Measurements from ENCODE around the gene PRR5L. TPM values are rescaled to one million over a fixed set of nuclear protein-coding genes. Genes with fewer than 3 reads are reported as not detected.

Gene PRR5L
- polyA plus RNA-seq, 4 donors, result 5.6 to 62.2 (median 10.4) TPM

DNA sequence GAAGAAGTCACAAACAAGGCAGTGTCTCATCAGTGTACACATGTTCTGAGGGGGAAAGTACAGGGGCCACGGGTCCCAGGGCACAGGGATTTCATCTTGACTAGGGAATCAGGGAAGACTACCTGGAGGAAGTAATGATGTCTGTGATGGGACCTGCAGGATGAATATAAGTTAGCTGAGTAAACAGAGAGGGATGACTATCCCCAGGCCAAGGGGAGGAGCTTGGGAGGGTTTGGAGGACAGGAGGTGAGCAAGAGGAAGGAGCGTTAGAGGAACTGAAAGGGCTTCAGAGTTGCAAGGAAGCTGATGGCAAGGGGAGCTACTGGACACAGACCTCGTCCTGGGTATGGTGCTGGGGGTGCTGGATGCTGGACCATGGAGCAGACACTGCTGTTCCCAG lies 157.6 kb downstream of the PRR5L start:
- Histone ChIP-seq H3K4me1 (ENCODE audit: control insufficient read depth in 3 of 3, insufficient read depth in 2 of 3, low read depth in 1 of 3, low read length in 2 of 3) (peaks cover 1 to 42% (median 4%) of the 10 kb centered on the region in 3 donors), H3K27me3 (ENCODE audit: control insufficient read depth in 3 of 3, insufficient read depth in 3 of 3, low read length in 3 of 3) (no peaks in the 10 kb centered on the region), H3K4me3 (ENCODE audit: low read depth in 1 of 3, low read length in 3 of 3) (no peak overlapping the region), H3K36me3 (ENCODE audit: control insufficient read depth in 3 of 3, insufficient read depth in 2 of 3, low read depth in 1 of 3, low read length in 3 of 3) (peaks cover 0 to 83% (median 0%) of the 10 kb centered on the region in 3 donors), H3K9me3 (ENCODE audit: control insufficient read depth in 2 of 2, insufficient read depth in 1 of 2, low read depth in 1 of 2, low read length in 1 of 2) (no peaks in the 10 kb centered on the region), H3K27ac (ENCODE audit: low read depth in 1 of 3, low read length in 2 of 3) (peak overlapping the region in 1 of 3 donors; percentile 17)
- WGBS, 3 donors, result 67 to 74% (median 69%) methylated on average over 3 of the region's 3 CpGs
- FAIRE-seq (no peak), DNase-seq (peak in 1 of 2 donors; percentile 36)

DNA sequence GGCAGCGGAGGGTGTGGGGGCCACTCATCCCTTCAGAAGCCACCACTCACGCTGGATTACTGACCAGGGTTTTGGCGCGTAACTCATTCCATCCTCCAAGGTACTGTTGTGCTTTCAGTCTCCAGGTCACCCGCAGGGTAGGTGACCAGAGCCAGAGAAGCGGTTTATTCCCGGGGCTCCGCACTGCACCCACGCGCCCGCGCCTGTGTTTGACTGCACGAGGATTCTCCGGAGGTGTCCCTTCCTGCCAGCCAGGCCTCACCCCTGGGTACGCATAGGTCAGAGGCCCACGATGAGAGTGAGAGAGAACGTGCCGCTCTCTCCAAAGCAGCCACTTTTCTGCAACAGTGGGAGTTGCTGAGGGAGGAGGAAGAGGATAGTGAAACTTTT lies 158.5 kb downstream of the PRR5L start:
- WGBS, 3 donors, result 85 to 87% (median 86%) methylated on average over 18 of the region's 18 CpGs
- H3K4me1 ChIP-seq (ENCODE audit: control insufficient read depth in 3 of 3, insufficient read depth in 2 of 3, low read depth in 1 of 3, low read length in 2 of 3), result peaks cover 1 to 42% (median 4%) of the 10 kb centered on the region in 3 donors
- no peak overlapping the region for H3K4me3 ChIP-seq (ENCODE audit: low read depth in 1 of 3, low read length in 3 of 3)
- H3K9me3 ChIP-seq (ENCODE audit: control insufficient read depth in 2 of 2, insufficient read depth in 1 of 2, low read depth in 1 of 2, low read length in 1 of 2), result no peaks in the 10 kb centered on the region
- FAIRE-seq, result no peak
- peak overlapping the region in 1 of 3 donors; percentile 80 for H3K27ac ChIP-seq (ENCODE audit: low read depth in 1 of 3, low read length in 2 of 3)
- no peak for DNase-seq
- no peaks in the 10 kb centered on the region for H3K27me3 ChIP-seq (ENCODE audit: control insufficient read depth in 3 of 3, insufficient read depth in 3 of 3, low read length in 3 of 3)
- peaks cover 0 to 82% (median 0%) of the 10 kb centered on the region in 3 donors for H3K36me3 ChIP-seq (ENCODE audit: control insufficient read depth in 3 of 3, insufficient read depth in 2 of 3, low read depth in 1 of 3, low read length in 3 of 3)

DNA sequence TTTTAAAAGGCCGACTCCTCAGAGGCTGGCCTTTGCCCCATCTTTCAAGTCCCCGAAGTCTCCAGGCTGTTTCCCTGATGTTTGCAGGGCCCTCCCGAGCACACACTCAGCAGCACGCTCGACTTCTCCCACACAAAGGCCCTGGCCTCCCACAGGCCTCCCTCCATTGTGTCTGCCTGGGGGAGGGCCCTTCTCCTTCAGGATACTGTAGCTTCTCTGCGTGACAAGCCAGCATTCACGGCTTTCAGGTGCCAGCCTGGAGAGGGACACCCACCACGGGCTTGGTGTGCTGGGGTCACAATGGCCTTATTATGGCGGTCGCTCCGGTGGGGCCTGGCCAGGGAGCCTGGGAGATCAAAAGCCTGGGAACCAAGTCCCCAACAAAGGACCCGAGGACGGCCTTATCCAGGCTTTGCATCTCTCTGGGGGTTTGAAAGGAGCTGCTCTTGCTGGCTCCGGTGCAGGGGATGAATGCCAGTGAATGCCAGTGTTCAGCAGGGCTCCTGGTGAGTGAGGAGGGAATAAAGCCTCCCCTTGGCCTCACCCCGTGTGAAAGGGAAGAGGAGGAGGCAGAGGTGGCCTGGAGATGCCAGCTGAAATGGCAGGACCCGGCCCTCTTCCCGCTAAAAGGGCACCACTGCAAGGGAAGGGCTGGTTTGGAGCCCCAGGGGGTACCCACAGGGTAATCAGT lies 159.0 kb downstream of the PRR5L start:
- Histone ChIP-seq H3K9me3 (ENCODE audit: control insufficient read depth in 2 of 2, insufficient read depth in 1 of 2, low read depth in 1 of 2, low read length in 1 of 2) (no peaks in the 10 kb centered on the region), H3K27ac (ENCODE audit: low read depth in 1 of 3, low read length in 2 of 3) (peak overlapping the region in 1 of 3 donors; percentile 80), H3K4me3 (ENCODE audit: low read depth in 1 of 3, low read length in 3 of 3) (no peak overlapping the region), H3K4me1 (ENCODE audit: control insufficient read depth in 3 of 3, insufficient read depth in 2 of 3, low read depth in 1 of 3, low read length in 2 of 3) (peaks cover 0 to 38% (median 1%) of the 10 kb centered on the region in 3 donors), H3K27me3 (ENCODE audit: control insufficient read depth in 3 of 3, insufficient read depth in 3 of 3, low read length in 3 of 3) (no peaks in the 10 kb centered on the region), H3K36me3 (ENCODE audit: control insufficient read depth in 3 of 3, insufficient read depth in 2 of 3, low read depth in 1 of 3, low read length in 3 of 3) (peaks cover 0 to 77% (median 0%) of the 10 kb centered on the region in 3 donors)
- DNase-seq, result peak in 1 of 2 donors; percentile 43
- no peak for FAIRE-seq
- 67 to 75% (median 70%) methylated on average over 15 to 17 of the region's 17 CpGs for WGBS, 3 donors

DNA sequence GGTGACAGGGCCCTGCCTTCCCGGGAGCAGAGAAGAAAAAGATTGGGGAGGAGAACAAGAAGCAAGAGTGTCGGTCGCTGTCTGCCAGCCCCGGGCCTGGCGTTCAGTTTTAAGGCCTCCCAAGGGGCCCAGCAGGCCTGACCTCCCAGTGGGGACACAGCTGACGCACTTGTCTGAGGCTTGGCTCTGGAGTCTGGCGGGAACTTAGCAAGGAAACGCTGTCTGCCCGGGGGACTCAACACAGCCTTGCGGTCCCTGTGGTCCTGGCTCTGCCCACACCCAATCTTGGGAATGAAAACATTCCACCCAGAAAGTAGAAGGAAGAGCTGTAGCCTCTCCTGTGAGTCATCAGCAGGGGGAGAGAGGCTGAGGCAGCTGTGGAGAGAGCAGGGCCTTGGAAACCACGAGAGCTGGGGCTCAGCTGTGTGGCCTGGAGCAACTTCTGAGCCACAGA lies 159.6 kb downstream of the PRR5L start:
- Histone ChIP-seq H3K4me3 (ENCODE audit: low read depth in 1 of 3, low read length in 3 of 3) (no peak overlapping the region), H3K9me3 (ENCODE audit: control insufficient read depth in 2 of 2, insufficient read depth in 1 of 2, low read depth in 1 of 2, low read length in 1 of 2) (no peaks in the 10 kb centered on the region), H3K4me1 (ENCODE audit: control insufficient read depth in 3 of 3, insufficient read depth in 2 of 3, low read depth in 1 of 3, low read length in 2 of 3) (peaks cover 0 to 35% (median 1%) of the 10 kb centered on the region in 3 donors), H3K36me3 (ENCODE audit: control insufficient read depth in 3 of 3, insufficient read depth in 2 of 3, low read depth in 1 of 3, low read length in 3 of 3) (peaks cover 0 to 80% (median 0%) of the 10 kb centered on the region in 3 donors), H3K27me3 (ENCODE audit: control insufficient read depth in 3 of 3, insufficient read depth in 3 of 3, low read length in 3 of 3) (no peaks in the 10 kb centered on the region), H3K27ac (ENCODE audit: low read depth in 1 of 3, low read length in 2 of 3) (peak overlapping the region in 1 of 3 donors; percentile 80)
- 63 to 91% (median 86%) methylated on average over 10 to 11 of the region's 11 CpGs for WGBS, 3 donors
- FAIRE-seq (no peak), DNase-seq (peak in 1 of 2 donors; percentile 17)

DNA sequence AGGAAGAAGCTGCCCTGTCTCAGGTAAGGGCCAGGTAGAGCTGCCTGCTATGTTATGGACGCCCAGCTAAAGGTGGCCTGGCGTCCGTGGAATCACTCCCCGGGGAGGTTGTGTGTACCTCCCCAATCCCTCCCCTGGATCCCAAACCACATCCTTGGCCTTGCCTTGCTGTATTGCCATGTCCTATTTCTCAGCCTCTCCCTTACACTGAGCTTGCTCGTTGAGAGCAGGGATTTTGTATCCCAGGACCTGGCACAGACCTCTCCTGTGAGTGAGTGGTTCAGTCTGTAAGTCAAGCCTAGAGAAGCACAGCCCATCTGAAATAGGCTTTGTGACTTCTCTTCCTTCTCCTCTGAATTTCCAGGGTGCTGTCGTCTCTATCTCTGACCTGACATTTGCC lies 160.1 kb downstream of the PRR5L start:
- Histone ChIP-seq H3K9me3 (ENCODE audit: control insufficient read depth in 2 of 2, insufficient read depth in 1 of 2, low read depth in 1 of 2, low read length in 1 of 2) (no peaks in the 10 kb centered on the region), H3K36me3 (ENCODE audit: control insufficient read depth in 3 of 3, insufficient read depth in 2 of 3, low read depth in 1 of 3, low read length in 3 of 3) (peaks cover 0 to 78% (median 0%) of the 10 kb centered on the region in 3 donors), H3K4me3 (ENCODE audit: low read depth in 1 of 3, low read length in 3 of 3) (no peak overlapping the region), H3K4me1 (ENCODE audit: control insufficient read depth in 3 of 3, insufficient read depth in 2 of 3, low read depth in 1 of 3, low read length in 2 of 3) (peaks cover 0 to 35% (median 1%) of the 10 kb centered on the region in 3 donors), H3K27ac (ENCODE audit: low read depth in 1 of 3, low read length in 2 of 3) (peak overlapping the region in 1 of 3 donors; percentile 75), H3K27me3 (ENCODE audit: control insufficient read depth in 3 of 3, insufficient read depth in 3 of 3, low read length in 3 of 3) (no peaks in the 10 kb centered on the region)
- WGBS, 3 donors, result 79 to 85% (median 81%) methylated on average over 6 of the region's 6 CpGs
- DNase-seq (no peak), FAIRE-seq (no peak)

DNA sequence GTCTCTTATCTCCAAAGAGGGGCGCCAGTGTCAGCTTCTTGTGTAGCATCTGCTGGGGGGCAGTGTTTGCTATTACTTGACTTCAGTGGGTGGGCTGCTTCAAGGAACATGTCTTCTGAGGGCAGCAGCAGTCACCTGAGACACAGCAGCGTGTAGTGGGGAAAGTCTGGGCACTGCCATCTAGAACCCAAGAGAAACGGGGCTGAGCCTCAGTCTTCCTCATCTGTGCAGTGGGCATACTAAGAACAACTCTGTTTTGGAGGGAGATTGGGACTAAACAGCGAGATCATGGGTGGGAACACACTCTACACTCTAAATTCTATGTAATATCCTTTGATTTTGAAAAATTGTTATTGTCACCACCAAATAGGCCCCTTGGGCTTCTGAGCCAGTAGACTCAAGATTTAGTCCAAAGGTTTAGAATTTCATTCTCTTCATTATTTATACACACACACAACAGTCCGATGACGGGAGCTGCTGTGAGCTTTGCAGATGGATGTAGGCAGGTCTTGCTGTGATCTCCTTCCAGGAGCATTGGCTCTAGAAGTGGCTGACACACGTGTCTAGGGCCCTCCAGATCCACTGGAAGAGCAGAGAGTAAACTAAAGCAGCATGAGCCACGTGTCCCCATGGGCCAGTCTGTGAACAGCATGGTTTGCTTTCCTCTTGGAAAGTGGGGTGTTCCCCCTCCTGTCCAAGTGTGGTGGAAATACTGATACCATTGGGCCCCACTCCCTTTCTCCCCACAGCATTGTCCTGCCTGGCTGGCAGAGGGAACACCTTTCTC lies 162.2 kb downstream of the PRR5L start:
- Histone ChIP-seq H3K9me3 (ENCODE audit: control insufficient read depth in 2 of 2, insufficient read depth in 1 of 2, low read depth in 1 of 2, low read length in 1 of 2) (no peaks in the 10 kb centered on the region), H3K27ac (ENCODE audit: low read depth in 1 of 3, low read length in 2 of 3) (no peak overlapping the region), H3K27me3 (ENCODE audit: control insufficient read depth in 3 of 3, insufficient read depth in 3 of 3, low read length in 3 of 3) (no peaks in the 10 kb centered on the region), H3K36me3 (ENCODE audit: control insufficient read depth in 3 of 3, insufficient read depth in 2 of 3, low read depth in 1 of 3, low read length in 3 of 3) (peaks cover 0 to 83% (median 3%) of the 10 kb centered on the region in 3 donors), H3K4me3 (ENCODE audit: low read depth in 1 of 3, low read length in 3 of 3) (no peak overlapping the region), H3K4me1 (ENCODE audit: control insufficient read depth in 3 of 3, insufficient read depth in 2 of 3, low read depth in 1 of 3, low read length in 2 of 3) (peaks cover 0 to 18% (median 0%) of the 10 kb centered on the region in 3 donors)
- 83 to 89% (median 88%) methylated on average over 8 of the region's 8 CpGs for WGBS, 3 donors
- no peak for DNase-seq
- FAIRE-seq, result no peak

DNA sequence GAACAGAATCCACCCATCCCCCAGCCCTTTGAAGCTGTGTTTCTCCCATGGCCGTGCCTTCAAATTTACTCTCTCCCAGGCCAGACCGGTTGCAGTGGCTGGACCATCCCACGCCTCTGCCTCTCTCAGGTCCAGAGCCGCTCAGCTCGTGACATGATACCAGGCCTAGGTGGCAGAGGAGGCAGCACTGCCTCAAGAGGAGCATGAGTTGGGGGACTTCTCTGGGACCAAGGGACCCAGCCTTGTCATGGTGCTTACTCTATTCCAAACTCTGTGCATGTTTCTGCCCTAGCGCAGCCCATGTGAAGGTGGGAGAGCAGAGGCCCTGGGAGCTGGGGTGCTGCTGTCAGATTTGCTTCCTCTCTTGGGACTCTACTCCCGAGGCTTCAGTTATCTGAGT lies 163.0 kb downstream of the PRR5L start:
- no peak for FAIRE-seq
- peaks cover 0 to 80% (median 5%) of the 10 kb centered on the region in 3 donors for H3K36me3 ChIP-seq (ENCODE audit: control insufficient read depth in 3 of 3, insufficient read depth in 2 of 3, low read depth in 1 of 3, low read length in 3 of 3)
- H3K27ac ChIP-seq (ENCODE audit: low read depth in 1 of 3, low read length in 2 of 3), result no peak overlapping the region
- 85 to 97% (median 89%) methylated on average over 7 of the region's 7 CpGs for WGBS, 3 donors
- H3K27me3 ChIP-seq (ENCODE audit: control insufficient read depth in 3 of 3, insufficient read depth in 3 of 3, low read length in 3 of 3), result no peaks in the 10 kb centered on the region
- no peak overlapping the region for H3K4me3 ChIP-seq (ENCODE audit: low read depth in 1 of 3, low read length in 3 of 3)
- peaks cover 0 to 11% (median 0%) of the 10 kb centered on the region in 3 donors for H3K4me1 ChIP-seq (ENCODE audit: control insufficient read depth in 3 of 3, insufficient read depth in 2 of 3, low read depth in 1 of 3, low read length in 2 of 3)
- no peak for DNase-seq
- no peaks in the 10 kb centered on the region for H3K9me3 ChIP-seq (ENCODE audit: control insufficient read depth in 2 of 2, insufficient read depth in 1 of 2, low read depth in 1 of 2, low read length in 1 of 2)

DNA sequence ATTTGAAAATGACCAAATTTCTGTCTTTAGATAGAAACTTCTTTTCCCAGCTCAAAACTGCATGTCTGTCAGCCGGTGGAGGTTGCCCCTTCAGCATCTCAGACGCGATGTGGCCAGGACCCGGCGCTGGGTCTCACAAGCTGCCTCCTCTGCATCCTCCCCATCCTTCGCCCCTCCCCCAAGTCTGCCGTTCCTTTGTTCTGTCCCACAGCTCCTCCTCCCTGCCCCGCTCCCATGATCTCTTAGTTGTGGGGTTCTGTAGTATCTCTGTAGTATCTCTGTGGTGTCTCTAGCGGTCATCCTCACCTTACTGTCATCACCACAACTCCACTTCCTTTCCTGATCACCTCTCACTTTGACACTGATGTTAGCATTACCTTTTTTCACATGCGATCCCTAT lies 164.1 kb downstream of the PRR5L start:
- no peak overlapping the region for H3K27ac ChIP-seq (ENCODE audit: low read depth in 1 of 3, low read length in 2 of 3)
- WGBS, 3 donors, result 74 to 80% (median 79%) methylated on average over 10 of the region's 10 CpGs
- H3K9me3 ChIP-seq (ENCODE audit: control insufficient read depth in 2 of 2, insufficient read depth in 1 of 2, low read depth in 1 of 2, low read length in 1 of 2), result no peaks in the 10 kb centered on the region
- no peaks in the 10 kb centered on the region for H3K27me3 ChIP-seq (ENCODE audit: control insufficient read depth in 3 of 3, insufficient read depth in 3 of 3, low read length in 3 of 3)
- FAIRE-seq (no peak), DNase-seq (no peak)
- no peak overlapping the region for H3K4me3 ChIP-seq (ENCODE audit: low read depth in 1 of 3, low read length in 3 of 3)
- H3K4me1 ChIP-seq (ENCODE audit: control insufficient read depth in 3 of 3, insufficient read depth in 2 of 3, low read depth in 1 of 3, low read length in 2 of 3), result peaks cover 0 to 4% (median 0%) of the 10 kb centered on the region in 3 donors
- peaks cover 0 to 69% (median 5%) of the 10 kb centered on the region in 3 donors for H3K36me3 ChIP-seq (ENCODE audit: control insufficient read depth in 3 of 3, insufficient read depth in 2 of 3, low read depth in 1 of 3, low read length in 3 of 3)
